HG03457 (cell line): ENCODE measurements around the gene FOXR1.
A peak's percentile ranks its signal among the peaks of the same experiment; 100 is the strongest.
"Not testable (repeated sequence)": the region's sequence is repeated elsewhere in the genome, so short reads cannot be mapped to it uniquely, and the experiment has no call there.

Experiments
- ATAC-seq: cut with Tn5 transposase; IDR thresholded peaks from one replicate; pipeline ENCODE4 v1.9.1; 2021; ENCODE audit warnings: moderate number of reproducible peaks; ENCODE audit not compliant: unreplicated experiment

The FOXR1 gene

DNA sequence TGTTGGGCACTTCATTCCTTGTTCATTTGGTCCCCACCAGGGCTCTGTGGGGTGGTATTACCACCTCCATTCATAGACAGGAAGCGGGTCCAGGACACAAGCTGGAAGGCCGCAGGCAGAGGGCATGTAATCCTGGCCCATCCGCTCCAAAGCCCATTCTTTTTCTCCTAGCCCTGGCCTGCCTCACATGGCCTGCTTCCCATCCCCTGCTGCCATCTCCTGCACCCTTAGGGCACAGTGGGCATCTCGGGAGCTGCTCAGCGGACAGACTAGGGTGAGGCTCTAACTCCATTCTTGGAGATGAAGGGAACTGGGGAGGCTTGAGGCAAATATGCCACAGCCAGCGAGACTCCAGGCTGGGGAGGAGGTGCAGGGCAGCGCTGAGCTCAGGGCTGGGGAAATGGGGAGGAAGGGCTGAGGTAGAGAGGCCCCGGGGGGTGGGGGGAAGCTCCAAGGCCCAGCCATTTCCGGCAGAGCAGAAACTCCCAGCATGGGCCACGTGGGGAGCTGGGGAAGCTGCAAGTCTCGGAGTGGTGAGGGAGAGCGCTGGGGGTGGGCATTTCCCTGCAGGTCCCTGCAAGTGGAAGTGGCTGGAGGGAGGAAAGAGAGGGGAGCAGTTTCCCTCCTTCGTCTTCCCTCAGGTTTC, 31.5 kb upstream of the FOXR1 start:
- ATAC-seq = no peak

DNA sequence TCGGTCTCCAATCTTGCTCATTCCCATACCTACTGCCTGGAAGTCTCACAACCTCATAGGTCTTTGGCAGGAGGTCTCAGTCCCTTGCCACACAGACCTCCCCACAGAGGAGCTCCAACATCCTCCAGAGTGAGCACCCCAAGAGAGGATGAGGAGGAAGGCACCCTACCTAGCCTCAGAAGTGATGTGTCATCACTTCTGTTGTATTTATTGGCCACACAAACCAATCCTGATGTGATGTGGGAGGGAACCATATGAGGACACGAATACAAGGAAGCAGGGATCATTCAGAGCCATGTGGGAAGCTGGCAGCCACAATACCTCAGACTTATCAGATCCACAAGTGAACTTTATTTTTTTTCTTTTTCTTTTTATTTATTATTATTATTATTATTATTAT, 24.5 kb upstream of the FOXR1 start:
- no peak for ATAC-seq

- ATAC-seq = no peak
Measured at GRCh38 chr11:118948000-118948399, 23.6 kb upstream of the FOXR1 start.

DNA sequence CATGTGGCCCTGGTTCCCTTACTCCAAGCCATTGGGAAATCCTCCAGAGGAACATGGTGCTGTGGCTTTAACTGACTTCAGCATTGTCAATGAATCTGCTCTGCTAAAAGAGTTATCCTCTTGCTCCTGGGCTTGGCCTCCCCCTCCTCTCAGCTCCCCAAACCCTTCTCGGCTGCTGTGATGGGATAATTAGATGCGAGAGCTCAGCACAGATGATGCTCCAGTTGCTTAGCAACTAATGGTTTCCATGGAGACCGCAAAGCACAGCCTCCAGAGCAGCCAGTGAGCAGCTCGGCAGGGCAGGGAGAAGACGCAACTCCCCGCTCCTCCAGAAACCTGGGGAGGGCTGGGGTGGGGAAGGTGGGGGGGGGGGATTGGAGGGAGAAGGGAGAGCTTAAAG, 18.3 kb upstream of the FOXR1 start:
- ATAC-seq = no peak

GRCh38 chr11:118953976-118954375, 17.6 kb upstream of the FOXR1 start:
- ATAC-seq = not testable (repeated sequence)

DNA sequence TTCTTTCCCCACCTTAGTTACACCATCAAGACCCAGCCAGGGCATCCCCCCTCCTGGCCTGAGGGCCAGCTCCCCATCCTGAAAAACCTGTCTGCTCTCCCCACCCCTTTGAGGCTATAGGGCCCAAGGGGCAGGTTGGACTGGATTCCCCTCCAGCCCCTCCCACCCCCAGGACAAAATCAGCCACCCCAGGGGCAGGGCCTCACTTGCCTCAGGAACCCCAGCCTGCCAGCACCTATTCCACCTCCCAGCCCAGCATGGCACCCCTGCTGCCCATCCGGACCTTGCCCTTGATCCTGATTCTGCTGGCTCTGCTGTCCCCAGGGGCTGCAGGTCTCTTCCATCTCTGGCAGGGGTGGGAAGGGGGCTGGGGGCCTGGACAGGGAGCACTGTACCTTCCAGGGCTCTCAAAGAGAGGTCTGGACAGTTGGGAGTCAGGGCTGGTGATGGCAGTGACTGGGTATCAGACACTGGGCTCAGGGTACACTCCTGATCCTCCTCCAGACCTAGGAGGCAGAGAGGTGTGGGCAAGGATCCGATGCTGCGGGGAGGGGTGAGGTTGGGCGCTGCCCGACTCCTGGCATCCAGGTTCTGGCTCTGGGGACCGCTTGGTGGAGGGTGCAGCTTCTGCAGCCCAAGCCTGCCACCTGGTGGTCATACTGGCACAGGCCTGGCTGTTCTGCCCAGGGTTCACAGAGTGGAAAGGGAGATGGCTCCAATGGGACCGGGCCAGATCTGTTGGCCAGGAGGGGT, 15.3 kb upstream of the FOXR1 start, which contains the start of gene UPK2:
Gene UPK2 (plus strand): TSS at position 205 of the 753 bp plus-strand sequence. CDS start 53 bp downstream, at position 258.
- ATAC-seq = peak; percentile 61

DNA sequence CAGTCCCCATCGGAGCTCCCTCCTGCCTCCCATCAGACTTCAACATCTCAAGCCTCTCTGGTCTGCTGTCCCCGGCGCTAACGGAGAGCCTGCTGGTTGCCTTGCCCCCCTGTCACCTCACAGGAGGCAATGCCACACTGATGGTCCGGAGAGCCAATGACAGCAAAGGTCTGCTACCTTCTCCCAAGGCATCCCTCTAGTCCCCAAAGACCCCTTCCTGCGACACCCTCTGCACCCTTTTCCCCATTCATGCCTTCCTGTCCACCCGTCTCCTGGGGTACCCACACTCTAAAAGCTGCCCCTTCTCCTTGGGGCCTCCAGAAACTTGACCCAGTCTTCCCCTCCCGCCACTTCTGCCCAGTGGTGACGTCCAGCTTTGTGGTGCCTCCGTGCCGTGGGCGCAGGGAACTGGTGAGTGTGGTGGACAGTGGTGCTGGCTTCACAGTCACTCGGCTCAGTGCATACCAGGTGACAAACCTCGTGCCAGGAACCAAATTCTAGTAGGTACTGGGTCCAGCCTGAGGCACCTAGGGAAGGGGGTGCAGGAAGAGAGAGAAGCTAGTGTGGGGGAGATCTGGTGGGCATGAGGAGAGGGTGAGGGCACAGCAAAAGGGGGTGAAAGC, 14.6 kb upstream of the FOXR1 start:
- ATAC-seq = no peak

DNA sequence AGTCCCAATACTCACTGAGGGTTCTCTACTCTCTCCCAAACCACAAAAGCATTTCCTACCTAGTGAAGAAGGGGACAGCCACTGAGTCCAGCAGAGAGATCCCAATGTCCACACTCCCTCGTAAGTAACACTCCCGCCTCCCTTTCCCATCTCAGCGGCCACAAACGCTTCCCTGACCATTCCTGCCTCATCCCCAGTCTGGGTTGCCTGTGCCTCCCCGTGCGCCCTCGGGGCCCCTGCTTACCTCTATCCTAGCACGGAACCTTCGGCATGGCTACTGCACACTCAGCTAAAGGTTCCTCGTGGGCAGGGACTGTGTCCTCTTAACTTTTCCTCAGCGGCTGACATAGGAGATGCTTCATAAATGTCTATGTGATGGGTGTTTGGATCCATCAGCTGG, 14.0 kb upstream of the FOXR1 start:
- no peak for ATAC-seq

DNA sequence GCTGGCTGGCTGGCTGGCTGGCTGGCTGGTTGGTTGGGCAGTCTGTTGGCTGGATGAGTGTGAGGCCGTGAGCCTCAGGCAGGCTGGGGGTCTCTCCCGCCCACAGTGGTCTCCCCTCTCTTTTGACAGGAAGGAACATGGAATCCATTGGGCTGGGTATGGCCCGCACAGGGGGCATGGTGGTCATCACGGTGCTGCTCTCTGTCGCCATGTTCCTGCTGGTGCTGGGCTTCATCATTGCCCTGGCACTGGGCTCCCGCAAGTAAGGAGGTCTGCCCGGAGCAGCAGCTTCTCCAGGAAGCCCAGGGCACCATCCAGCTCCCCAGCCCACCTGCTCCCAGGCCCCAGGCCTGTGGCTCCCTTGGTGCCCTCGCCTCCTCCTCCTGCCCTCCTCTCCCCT, 13.6 kb upstream of the FOXR1 start:
- no peak for ATAC-seq

GRCh38 chr11:118958577-118958976, 13.0 kb upstream of the FOXR1 start:
- no peak for ATAC-seq

- no peak for ATAC-seq
Measured at GRCh38 chr11:118961189-118961588, 10.4 kb upstream of the FOXR1 start.

DNA sequence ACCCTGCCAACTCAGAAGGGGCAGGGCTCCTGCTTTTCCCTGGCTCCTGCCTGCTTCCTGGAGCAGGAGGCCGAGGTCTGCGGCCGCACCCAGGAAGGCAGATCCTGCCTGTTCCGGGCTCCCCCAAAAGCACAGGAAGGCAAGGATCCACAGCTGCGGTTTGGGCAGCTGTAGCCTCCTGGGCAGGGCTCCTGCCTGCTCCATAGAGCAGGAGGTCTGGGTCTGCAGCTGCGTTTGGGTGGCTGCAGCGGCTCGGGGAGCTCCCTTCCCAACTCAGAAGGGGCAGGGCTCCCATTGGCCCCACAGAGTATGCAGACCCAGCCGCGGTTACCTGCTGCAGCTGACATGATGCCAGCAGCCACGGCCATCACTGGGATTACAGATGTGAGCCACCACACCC, 10.0 kb upstream of the FOXR1 start:
- ATAC-seq = no peak

- ATAC-seq = not testable (repeated sequence)
Measured at GRCh38 chr11:118969508-118969907, 2.1 kb upstream of the FOXR1 start.

DNA sequence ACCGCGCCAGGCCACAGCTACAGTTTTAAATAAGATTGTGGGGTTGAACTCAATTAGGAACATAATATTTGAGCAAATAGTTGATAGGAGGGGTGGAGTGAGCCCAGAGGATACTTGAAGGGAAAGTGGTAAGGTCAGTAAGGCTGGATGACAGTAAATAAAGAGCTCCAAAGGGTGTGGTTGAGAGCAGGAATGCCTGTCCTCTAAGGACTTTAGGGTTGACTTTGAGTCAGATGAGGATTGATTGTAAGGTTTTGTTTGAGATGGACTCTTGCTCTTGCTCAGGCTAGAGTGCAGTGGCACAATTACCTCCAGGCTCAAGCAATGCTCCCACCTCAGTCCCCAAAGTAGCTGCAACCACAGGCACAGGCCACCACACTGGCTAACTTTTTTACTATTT, 2.4 kb downstream of the FOXR1 start:
- ATAC-seq = no peak

DNA sequence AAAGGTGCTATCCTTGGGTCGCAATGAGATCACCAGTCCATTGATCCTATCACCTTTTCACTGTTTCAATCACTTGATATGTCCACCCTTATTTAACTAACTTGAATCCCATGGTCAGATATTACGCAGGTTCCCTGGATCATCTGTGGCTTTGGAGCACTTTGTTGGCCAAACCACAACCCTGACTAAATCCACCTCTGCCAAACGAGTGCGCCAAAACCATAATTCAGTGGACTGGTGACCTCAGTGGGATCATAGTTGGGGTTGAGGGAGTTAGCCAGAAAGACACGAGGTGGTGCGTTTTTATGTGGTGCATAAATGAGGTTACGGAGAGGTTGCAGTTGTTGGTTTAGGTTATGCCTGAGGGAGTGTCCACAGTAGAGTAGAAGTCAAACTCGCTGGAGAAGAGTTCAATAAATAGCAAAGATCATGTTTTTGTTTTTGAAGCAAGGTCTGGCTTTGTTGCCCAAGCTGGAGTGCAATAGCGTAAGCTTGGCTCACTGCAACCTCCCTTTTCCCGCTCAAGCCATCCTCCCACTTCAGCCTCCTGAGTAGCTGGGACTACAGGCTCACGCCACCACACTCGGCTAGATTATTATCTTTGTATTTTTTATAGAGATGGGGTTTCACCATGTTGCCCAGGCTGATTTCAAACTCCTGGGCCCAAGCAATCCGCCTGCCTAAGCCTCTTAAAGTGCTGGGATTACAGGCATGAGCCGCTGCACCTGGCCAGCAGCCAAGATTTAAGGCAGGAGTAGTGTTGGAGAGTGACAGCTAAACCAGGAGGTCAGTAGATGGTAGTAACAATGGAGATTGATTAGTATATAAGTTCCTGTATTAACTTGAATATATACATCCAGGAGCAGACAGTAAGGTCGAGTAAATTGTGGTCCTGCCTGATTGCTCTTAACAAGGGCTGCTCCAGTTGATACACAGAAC, 4.5 kb downstream of the FOXR1 start:
- ATAC-seq = no peak

- ATAC-seq = no peak
Measured at GRCh38 chr11:118979434-118979833, 7.9 kb downstream of the FOXR1 start.

DNA sequence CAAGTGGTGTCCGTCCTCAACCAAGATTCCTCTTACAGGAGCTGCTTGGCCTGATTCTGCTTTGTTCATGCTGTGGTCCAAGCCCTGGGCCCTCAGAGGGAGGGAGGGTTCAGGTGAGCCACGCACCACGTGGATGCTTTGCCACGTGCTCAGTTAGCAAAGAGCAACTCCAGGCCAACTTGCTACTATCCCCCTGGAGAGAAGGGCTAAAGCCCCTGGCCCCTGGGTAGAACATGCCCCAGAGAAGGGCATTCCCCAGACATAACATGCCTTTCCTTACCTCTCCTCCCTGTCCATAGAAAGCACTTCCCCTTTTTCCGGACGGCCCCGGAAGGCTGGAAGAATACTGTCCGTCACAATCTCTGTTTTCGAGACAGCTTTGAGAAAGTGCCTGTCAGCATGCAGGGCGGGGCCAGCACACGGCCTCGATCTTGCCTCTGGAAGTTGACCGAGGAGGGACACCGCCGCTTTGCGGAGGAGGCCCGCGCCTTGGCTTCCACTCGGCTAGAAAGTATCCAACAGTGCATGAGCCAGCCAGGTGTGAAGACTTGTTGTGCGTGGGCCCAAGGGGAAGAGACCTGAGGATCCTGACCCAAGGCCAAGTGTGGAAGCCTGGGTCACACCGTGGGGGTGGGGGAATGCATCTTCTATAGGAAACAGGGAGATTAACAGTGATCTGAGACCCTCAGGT, 8.8 kb downstream of the FOXR1 start:
- no peak for ATAC-seq

DNA sequence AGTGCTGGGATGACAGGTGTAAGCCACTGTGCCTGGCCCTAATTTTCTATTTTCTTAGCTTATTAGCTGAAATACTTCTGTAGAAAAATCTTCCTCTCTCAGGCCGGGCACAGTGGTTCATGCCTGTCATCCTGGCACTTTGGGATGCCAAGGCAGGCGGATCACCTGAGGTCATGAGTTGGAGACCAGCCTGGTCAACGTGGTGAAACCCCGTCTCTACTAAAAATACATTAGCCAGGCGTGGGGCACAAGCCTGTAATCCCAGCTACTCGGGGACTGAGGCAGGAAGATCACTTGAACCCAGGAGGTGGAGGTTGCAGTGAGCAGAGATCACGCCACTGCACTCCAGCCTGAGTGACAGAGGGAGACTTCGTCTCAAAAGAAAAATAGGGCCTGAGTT, 12.8 kb downstream of the FOXR1 start:
- ATAC-seq = not testable (repeated sequence)

DNA sequence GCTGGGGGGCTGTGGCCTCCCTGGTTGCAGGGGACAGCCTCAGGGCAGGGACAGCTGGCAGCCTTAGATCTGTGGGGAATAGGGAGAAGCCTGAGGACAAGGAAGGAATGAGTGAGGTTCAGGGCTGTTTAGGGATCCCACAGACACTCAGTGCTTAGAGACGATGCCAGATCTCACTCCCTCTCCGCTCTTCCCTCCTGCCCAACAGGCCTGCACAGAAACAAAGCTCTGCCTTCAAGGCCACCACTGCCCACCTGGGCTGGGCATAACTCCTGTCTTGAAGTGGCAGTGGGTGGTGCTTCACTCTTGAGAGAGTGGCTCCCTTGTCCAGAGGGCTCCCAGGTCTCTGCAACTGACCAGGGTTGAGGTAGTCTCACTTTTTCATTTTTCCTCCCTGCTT, 13.3 kb downstream of the FOXR1 start:
- ATAC-seq = no peak

DNA sequence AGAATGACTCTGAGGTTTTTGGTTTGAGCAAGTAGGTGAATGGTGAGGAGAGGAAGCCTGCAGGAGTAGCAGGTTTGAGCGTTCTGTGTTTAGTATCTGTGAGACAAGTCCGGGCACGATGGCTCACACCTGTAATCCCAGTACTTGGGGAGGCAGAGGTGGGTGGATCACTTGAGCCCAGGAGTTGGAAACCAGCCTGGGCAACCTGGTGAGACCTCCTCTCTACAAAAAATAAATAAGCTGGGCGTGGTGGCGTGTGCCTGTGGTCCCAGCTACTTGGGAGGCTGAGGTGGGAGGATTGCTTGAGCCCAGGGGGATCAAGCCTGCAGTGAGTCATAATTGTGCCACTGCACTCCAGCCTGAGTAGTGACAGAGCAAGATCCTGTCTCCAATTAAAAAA, 16.7 kb downstream of the FOXR1 start:
- ATAC-seq = no peak
